Osteocyte (in vitro differentiated cells): ENCODE measurements around the gene HES6. TPM values are rescaled to one million over a fixed set of nuclear protein-coding genes. Genes with fewer than 3 reads are reported as not detected.

Source experiments
- DNase-seq: peaks from one replicate; pipeline ENCODE4 v3.0.0; 2021; ENCODE audit warnings: mixed read lengths; ENCODE audit not compliant: unreplicated experiment; ENCODE audit errors: extremely low spot score
- H3K27ac Mint-ChIP-seq: one replicate; pipeline ENCODE4 v1.8.0; 2021; ENCODE audit warnings: mild to moderate bottlenecking, mixed read lengths; ENCODE audit not compliant: unreplicated experiment
- H3K27me3 Mint-ChIP-seq: one replicate; pipeline ENCODE4 v1.8.0; 2021; ENCODE audit warnings: mixed read lengths; ENCODE audit not compliant: unreplicated experiment
- H3K36me3 Mint-ChIP-seq: one replicate; pipeline ENCODE4 v1.8.0; 2021; ENCODE audit warnings: mixed read lengths; ENCODE audit not compliant: unreplicated experiment
- H3K4me1 Mint-ChIP-seq: one replicate; pipeline ENCODE4 v1.8.0; 2021; ENCODE audit warnings: mixed read lengths; ENCODE audit not compliant: unreplicated experiment
- H3K4me3 Mint-ChIP-seq: one replicate; pipeline ENCODE4 v1.8.0; 2021; ENCODE audit warnings: mild to moderate bottlenecking, moderate library complexity, mixed read lengths; ENCODE audit not compliant: unreplicated experiment
- H3K9me3 Mint-ChIP-seq: one replicate; pipeline ENCODE4 v1.8.0; 2021; ENCODE audit warnings: mixed read lengths; ENCODE audit not compliant: unreplicated experiment
- long read RNA-seq: library from polyadenylated mRNA; unstranded; transcript quantifications from one replicate; pipeline ENCODE4 v2.0.0, GENCODE V29; 2021
- total RNA-seq: library from RNA; stranded (reverse); gene quantifications from 2 replicates; pipeline ENCODE4 v1.2.1, GENCODE V29; 2021
- TF ChIP-seq, protein P1 (sequence below): fragments of 200-600 bp; sonication (generic); IDR thresholded peaks from 2 replicates; pipeline ENCODE4 v1.5.0; 2021; ENCODE audit warnings: antibody characterized with exemption, mild to moderate bottlenecking, moderate library complexity

Gene HES6, protein sequence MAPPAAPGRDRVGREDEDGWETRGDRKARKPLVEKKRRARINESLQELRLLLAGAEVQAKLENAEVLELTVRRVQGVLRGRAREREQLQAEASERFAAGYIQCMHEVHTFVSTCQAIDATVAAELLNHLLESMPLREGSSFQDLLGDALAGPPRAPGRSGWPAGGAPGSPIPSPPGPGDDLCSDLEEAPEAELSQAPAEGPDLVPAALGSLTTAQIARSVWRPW
- 6.2 and 6.5 TPM in 2 replicates for total RNA-seq
- long read RNA-seq: 0 reads

DNA sequence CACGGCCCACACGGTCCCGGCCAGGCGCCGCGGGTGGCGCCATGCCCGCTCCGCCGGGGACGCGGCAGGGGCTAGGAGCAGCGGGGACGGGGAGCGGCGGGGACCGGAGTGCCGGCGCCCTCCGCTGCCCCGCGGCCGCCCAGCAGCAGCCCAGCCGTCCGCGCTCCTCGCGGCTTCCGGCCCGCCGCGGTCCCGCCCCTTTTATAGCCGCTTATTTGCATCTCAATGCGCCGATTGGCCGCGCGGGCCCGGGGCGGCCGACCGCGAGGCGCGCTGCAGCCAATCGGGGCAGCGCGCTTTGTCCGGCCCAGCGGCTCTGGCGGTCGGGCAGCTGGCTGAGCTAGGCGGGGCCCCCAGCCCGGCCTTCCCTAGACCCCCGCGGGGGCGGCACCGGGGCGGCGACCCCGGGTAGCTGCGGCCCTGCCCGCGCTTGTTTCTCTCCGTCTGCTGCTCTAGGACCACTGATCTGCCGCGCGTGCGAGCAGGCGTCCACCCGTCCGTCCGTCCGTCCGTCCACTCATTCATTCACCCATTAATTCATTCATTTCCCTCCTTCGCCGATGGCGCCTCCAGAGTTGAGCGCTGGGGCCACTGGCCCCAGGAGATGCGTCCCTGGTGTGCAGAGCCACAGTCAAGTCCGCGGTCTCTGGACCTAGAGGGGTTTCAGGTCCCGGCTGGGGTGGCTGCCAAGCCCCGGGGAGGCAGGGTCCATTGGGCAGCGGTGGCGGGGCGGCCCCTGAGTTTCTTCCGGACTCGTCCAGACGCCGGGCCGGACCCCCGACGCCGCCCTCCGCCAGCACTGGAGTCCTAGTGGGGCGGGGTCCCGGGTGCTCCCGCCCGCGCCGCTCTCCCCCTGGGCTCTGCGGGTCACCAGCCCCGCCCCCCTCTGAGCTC, at the start of gene HES6:
HES6 (minus strand) TSS at position 176 of the 894 bp plus-strand sequence; CDS start at position 43, 133 bp downstream.
- H3K27me3 Mint-ChIP-seq: no peaks in the 10 kb centered on the region
- peak; percentile 95 for DNase-seq
- no peaks in the 10 kb centered on the region for H3K9me3 Mint-ChIP-seq
- TF ChIP-seq, protein P1, sequence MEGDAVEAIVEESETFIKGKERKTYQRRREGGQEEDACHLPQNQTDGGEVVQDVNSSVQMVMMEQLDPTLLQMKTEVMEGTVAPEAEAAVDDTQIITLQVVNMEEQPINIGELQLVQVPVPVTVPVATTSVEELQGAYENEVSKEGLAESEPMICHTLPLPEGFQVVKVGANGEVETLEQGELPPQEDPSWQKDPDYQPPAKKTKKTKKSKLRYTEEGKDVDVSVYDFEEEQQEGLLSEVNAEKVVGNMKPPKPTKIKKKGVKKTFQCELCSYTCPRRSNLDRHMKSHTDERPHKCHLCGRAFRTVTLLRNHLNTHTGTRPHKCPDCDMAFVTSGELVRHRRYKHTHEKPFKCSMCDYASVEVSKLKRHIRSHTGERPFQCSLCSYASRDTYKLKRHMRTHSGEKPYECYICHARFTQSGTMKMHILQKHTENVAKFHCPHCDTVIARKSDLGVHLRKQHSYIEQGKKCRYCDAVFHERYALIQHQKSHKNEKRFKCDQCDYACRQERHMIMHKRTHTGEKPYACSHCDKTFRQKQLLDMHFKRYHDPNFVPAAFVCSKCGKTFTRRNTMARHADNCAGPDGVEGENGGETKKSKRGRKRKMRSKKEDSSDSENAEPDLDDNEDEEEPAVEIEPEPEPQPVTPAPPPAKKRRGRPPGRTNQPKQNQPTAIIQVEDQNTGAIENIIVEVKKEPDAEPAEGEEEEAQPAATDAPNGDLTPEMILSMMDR: no peak
- no peak within 1 kb of the TSS for H3K27ac Mint-ChIP-seq
- H3K4me1 Mint-ChIP-seq: peaks cover 4% of the 10 kb centered on the region
- peaks cover 2% of the 10 kb centered on the region for H3K36me3 Mint-ChIP-seq
- peak within 1 kb of the TSS; percentile 75 for H3K4me3 Mint-ChIP-seq

DNA sequence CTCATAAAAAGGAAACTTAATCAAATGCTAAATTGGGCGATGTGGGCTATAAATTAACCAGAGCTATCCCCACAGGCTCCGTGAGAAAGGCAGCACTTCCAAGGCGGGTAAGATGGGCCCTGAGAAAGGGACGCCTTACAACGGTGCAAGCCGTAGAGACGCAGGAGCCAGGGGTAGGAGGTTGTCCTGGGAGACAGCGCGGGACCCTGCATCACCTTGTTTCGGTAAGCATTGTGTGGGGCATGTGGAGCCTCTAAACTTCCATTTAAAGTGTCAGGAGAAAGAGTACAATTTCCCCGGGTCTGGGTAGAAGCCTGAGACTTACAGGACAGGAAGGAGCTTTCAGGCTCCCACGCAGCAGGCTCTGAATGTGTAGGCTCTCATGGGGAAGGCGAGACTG, 49.7 kb upstream of the HES6 start:
- no peak for DNase-seq
- Mint-ChIP-seq H3K4me1 (peaks cover 40% of the 10 kb centered on the region), H3K9me3 (no peaks in the 10 kb centered on the region), H3K27me3 (peaks cover 2% of the 10 kb centered on the region), H3K4me3 (peak overlapping the region; percentile 81), H3K36me3 (no peaks in the 10 kb centered on the region), H3K27ac (no peak overlapping the region)
- TF ChIP-seq, protein P1: no peak

DNA sequence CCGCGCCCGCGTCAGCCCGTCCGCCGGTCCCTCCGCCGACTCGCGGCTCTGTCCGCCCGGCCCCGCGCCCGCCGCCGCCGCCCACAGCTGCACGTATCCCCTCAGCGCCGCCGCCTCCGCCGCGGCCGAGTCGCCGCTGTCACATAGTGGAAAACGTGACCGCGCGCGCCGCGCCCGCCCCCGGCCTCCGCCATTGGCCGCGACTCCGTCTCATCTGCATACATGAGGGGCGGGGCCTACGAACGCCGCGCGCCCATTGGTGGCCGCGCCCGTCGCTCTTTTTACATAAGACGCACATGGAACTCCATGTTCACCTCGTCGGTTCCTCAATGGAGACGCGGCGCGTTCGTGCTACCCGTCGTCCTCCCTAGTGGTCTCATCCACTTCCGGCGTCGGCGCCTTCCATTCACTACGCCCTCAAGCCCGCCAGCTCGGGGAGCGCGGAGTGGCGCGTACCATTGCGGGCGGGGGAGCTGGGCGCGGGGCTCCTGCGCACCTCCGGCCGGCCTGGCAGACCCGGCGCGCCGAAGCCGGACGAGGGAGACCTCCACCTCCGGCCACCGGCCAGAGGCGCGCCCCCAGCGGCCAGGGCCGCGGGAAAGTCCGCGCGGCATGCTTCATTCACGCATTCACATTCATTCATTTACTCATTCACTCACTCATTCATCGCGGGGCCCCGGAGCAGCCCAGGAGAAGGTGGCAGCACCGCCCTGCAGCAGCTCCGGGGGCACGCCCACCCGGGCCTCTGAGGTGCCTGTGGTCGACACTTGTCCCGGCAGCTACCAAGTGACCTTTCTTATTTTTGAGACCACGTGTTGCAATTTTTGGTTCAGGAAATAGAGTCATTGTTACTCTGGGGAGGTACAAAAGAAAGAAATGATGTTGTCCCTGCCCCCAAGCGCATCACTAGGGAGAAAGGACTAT, 49.1 kb upstream of the HES6 start:
- no peaks in the 10 kb centered on the region for H3K9me3 Mint-ChIP-seq
- H3K4me3 Mint-ChIP-seq: peak overlapping the region; percentile 81
- H3K27me3 Mint-ChIP-seq: no peaks in the 10 kb centered on the region
- TF ChIP-seq, protein P1: peak; percentile 45
- peak overlapping the region; percentile 47 for H3K27ac Mint-ChIP-seq
- peak; percentile 98 for DNase-seq
- H3K36me3 Mint-ChIP-seq: no peaks in the 10 kb centered on the region
- peaks cover 43% of the 10 kb centered on the region for H3K4me1 Mint-ChIP-seq

DNA sequence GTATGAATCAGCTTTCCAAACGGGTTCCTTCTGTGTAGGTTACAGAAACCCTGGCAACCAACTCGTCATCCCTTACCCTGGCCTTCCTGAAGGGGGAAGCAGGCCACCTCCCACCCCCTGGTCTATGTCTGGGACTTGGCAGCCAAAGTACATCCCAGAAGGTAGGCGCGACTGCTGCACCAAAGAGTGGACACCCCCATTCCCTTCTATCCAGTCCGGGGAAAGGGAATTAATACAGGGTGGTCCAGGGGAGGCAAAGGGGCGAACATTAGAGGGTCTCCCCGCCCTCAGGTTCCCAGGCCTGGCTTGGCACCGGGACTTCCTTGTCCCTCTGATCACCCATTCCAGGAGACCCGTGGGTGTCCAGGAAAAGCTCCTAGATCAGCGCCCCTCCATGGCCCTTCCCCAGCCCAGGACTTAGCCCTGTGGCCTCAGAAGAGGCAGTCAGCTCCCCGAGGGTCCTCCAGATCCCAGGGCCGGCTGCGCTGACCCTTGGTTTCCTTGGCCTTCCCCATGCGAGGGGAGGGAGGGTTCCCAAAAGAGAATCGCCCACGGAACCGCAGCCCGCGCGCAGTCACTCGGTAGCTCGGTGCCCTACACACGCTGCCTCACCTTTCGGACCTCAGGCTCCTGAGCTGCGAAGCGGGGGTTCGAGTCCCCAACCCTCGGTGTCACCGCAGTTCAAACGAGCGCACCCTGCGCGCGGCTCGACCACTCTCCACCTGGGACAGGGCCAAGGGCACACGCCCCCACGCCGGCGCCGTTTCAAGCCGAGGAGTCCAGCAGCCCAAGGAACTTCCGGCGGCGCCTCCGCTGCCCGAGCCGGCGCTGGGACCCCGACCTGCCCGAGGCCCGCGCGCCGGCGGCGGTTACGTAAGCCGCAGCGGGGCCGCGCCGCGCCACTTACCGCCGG, 48.2 kb upstream of the HES6 start, which contains the start of gene PER2:
PER2 (minus strand) TSS at position 874 of the 913 bp plus-strand sequence. CDS start 10,674 bp downstream, outside the sequence.
- Mint-ChIP-seq H3K27me3 (no peaks in the 10 kb centered on the region), H3K36me3 (no peaks in the 10 kb centered on the region), H3K4me1 (peaks cover 50% of the 10 kb centered on the region), H3K9me3 (no peaks in the 10 kb centered on the region), H3K27ac (peak within 1 kb of the TSS; percentile 96), H3K4me3 (peak within 1 kb of the TSS; percentile 81)
- TF ChIP-seq, protein P1: peak; percentile 12
- no peak for DNase-seq
